ENCODE measurements around the gene CRKL. TPM values are rescaled to one million over a fixed set of nuclear protein-coding genes. Genes with fewer than 3 reads are reported as not detected.

Gene CRKL
- total and polyA plus RNA-seq, 2 of the 4 experiments (the other 2 are of a cell fraction) = 20.6 to 35.5 TPM

GRCh38 chr22:20912494-20912893 is 4.7 kb upstream of the CRKL start:
- Histone ChIP-seq H3K4me1 (ENCODE audit: control insufficient read depth, insufficient read depth, low read length) (0 out of 2 replicates have a peak, but pooled peaks cover 2% of the 10 kb centered on the region), H2AFZ (replicated peaks; ENCODE audit: low read length, poor library complexity) (no peak overlapping the region), H3K4me2 (ENCODE audit: low read depth, low read length) (no peak overlapping the region), H2BK20ac (ENCODE audit: low read depth, low read length) (no peak overlapping the region), H3K9me3 (ENCODE audit: control insufficient read depth, insufficient read depth, low read length) (no peaks in the 10 kb centered on the region), H3K14ac (replicated peaks; ENCODE audit: low read depth, low read length) (no peak overlapping the region; the same call in 1 of the 2 replicates), H3K79me1 (ENCODE audit: low read depth in 1 of 2, low read length in 2 of 2) (peaks cover 0 to 4% of the 10 kb centered on the region in 2 experiments; a peak in 2 of 4 replicates), H3K4me3 (ENCODE audit: insufficient read depth, low read depth, low read length) (no peak overlapping the region), H4K8ac (ENCODE audit: low read depth in 2 of 2, low read length in 2 of 2) (peak overlapping the region in 1 of 2 experiments; percentile 81; a peak in 2 of 4 replicates), H3K4ac (ENCODE audit: low read depth, low read length) (no peak overlapping the region; the same call in 1 of the 2 replicates), H3K18ac (ENCODE audit: low read depth, low read length) (peak overlapping the region; percentile 69), H2BK15ac (ENCODE audit: low read depth, low read length) (no peak overlapping the region), H2AK5ac (ENCODE audit: low read depth, low read length) (no peak overlapping the region), H3K27ac (ENCODE audit: insufficient read depth, low read length) (no peak overlapping the region), H2AK9ac (replicated peaks; ENCODE audit: low read depth, low read length, poor library complexity) (no peak overlapping the region), H4K20me1 (ENCODE audit: insufficient read depth, low read length) (no peaks in the 10 kb centered on the region), H3K56ac (ENCODE audit: extremely low read depth, insufficient read depth, low read length) (no peak overlapping the region), H2BK5ac (ENCODE audit: low read depth, low read length, poor library complexity, severe bottlenecking) (no peak overlapping the region), H3K27me3 (ENCODE audit: control insufficient read depth, insufficient read depth, low read length) (no peaks in the 10 kb centered on the region), H2BK120ac (ENCODE audit: low read depth, low read length) (peak overlapping the region; percentile 23; the same call in 1 of the 2 replicates), H3K36me3 (ENCODE audit: control insufficient read depth, insufficient read depth, low read length) (no peaks in the 10 kb centered on the region), H4K91ac (ENCODE audit: insufficient read depth, low read depth, low read length) (peak overlapping the region; percentile 68; the same call in 1 of the 2 replicates), H3K9me1 (ENCODE audit: insufficient read depth, low read length) (0 out of 2 replicates have a peak, but pooled peaks cover 3% of the 10 kb centered on the region), H4K5ac (ENCODE audit: low read depth, low read length) (peak overlapping the region; percentile 53), H3K23ac (ENCODE audit: low read depth, low read length) (no peak overlapping the region), H3K9ac (ENCODE audit: low read depth, low read length) (no peak overlapping the region)
- TF ChIP-seq CHD1 (IDR thresholded peaks at IDR 0.05; ENCODE audit: low read depth, low read length) (no peak), MAFK (IDR thresholded peaks at IDR 0.05; ENCODE audit: low read depth, low read length) (peak; percentile 82)
- no peak for DNase-seq
- ChIA-PET CTCF (interaction anchor here (0.6 to 1.2 kb wide), 2 partner anchors 14 to 21 kb away, joined by 3 read pairs; no protein-coding TSS in a partner anchor), POLR2A (ENCODE audit: unreplicated experiment) (no interaction called here)
- intact Hi-C loops (cut with micrococcal nuclease) (loop anchor here (10.0 kb wide), 1 partner anchor 108 kb away; no protein-coding TSS in a partner anchor), dilution Hi-C loops (cut with HindIII; ENCODE audit: low sequenced_read_pairs, unreplicated experiment) (no loop called here), in situ Hi-C loops (cut with MboI; ENCODE audit: low sequenced_read_pairs) (no loop called here)
- ATAC-seq (ENCODE audit: low read depth) = no peak
- no TSS peak for BruUV-seq (replicated peaks)
- 95% methylated on average over 4 of the region's 6 CpGs; no CpG with 5 or more reads in 1 of the 2 experiments for WGBS, 2 experiments (ENCODE audit: extremely low coverage in 2 of 2, insufficient read length in 1 of 2)

Measured in IMR-90 (cell line).